ENCODE results near the gene NFKBIA. TPM values are rescaled to one million over a fixed set of nuclear protein-coding genes. Genes with fewer than 3 reads are reported as not detected.
"Not testable (repeated sequence)": the region's sequence is repeated elsewhere in the genome, so short reads cannot be mapped to it uniquely, and the experiment has no call there.

The NFKBIA gene
- total RNA-seq, 1 donor from 2014 or later, result 42.7 TPM

- intact Hi-C loops (cut with DNase I); DNase-seq (ENCODE audit: low spot score): not testable (repeated sequence)
Measured at GRCh38 chr14:35379234-35379933, 25.2 kb downstream of the NFKBIA start.

- intact Hi-C loops (cut with DNase I), result no loop called here
- DNase-seq (ENCODE audit: low spot score), result no peak
Measured at GRCh38 chr14:35378425-35379233, 25.9 kb downstream of the NFKBIA start.

- no peak for DNase-seq (ENCODE audit: low spot score)
- intact Hi-C loops (cut with DNase I), result no loop called here
Measured at GRCh38 chr14:35375558-35376025, 29.0 kb downstream of the NFKBIA start.

GRCh38 chr14:35374263-35374712 is 30.3 kb downstream of the NFKBIA start:
- intact Hi-C loops (cut with DNase I), result no loop called here
- DNase-seq (ENCODE audit: low spot score), result no peak

- DNase-seq (ENCODE audit: low spot score); intact Hi-C loops (cut with DNase I): not testable (repeated sequence)
Measured at GRCh38 chr14:35373208-35373607, 31.3 kb downstream of the NFKBIA start.

- intact Hi-C loops (cut with DNase I), result no loop called here
- no peak for DNase-seq (ENCODE audit: low spot score)
Measured at GRCh38 chr14:35370969-35371368, 33.6 kb downstream of the NFKBIA start.

GRCh38 chr14:35369701-35370191 is 34.8 kb downstream of the NFKBIA start:
- intact Hi-C loops (cut with DNase I), result no loop called here
- DNase-seq (ENCODE audit: low spot score), result no peak

GRCh38 chr14:35368583-35369392 is 35.8 kb downstream of the NFKBIA start:
- intact Hi-C loops (cut with DNase I), result no loop called here
- DNase-seq (ENCODE audit: low spot score), result no peak

GRCh38 chr14:35368139-35368460 is 36.4 kb downstream of the NFKBIA start:
- intact Hi-C loops (cut with DNase I), result no loop called here
- no peak for DNase-seq (ENCODE audit: low spot score)

- DNase-seq (ENCODE audit: low spot score), result no peak
- intact Hi-C loops (cut with DNase I), result no loop called here
Measured at GRCh38 chr14:35367056-35367372, 37.5 kb downstream of the NFKBIA start.

GRCh38 chr14:35366521-35366976 is 38.0 kb downstream of the NFKBIA start:
- DNase-seq (ENCODE audit: low spot score), result no peak
- intact Hi-C loops (cut with DNase I), result no loop called here

- no peak for DNase-seq (ENCODE audit: low spot score)
- intact Hi-C loops (cut with DNase I), result no loop called here
Measured at GRCh38 chr14:35366056-35366451, 38.5 kb downstream of the NFKBIA start.

GRCh38 chr14:35365130-35366055 is 39.2 kb downstream of the NFKBIA start:
- intact Hi-C loops (cut with DNase I), result loop anchor here (2.0 kb wide), 2 partner anchors 25 to 39 kb away; partner anchors contain the start of gene NFKBIA
- peak; percentile 86 for DNase-seq (ENCODE audit: low spot score)

- DNase-seq (ENCODE audit: low spot score), result no peak
- intact Hi-C loops (cut with DNase I), result no loop called here
Measured at GRCh38 chr14:35362911-35363374, 41.6 kb downstream of the NFKBIA start.

- no peak for DNase-seq (ENCODE audit: low spot score)
- intact Hi-C loops (cut with DNase I), result no loop called here
Measured at GRCh38 chr14:35362450-35362849, 42.1 kb downstream of the NFKBIA start.

GRCh38 chr14:35361141-35361480 is 43.4 kb downstream of the NFKBIA start:
- no peak for DNase-seq (ENCODE audit: low spot score)

GRCh38 chr14:35359655-35360054 is 44.9 kb downstream of the NFKBIA start:
- DNase-seq (ENCODE audit: low spot score); intact Hi-C loops (cut with DNase I): not testable (repeated sequence)

More at GRCh38 chr14:35361141-35361480, 43.4 kb downstream of the NFKBIA start:
- intact Hi-C loops (cut with DNase I), result no loop called here

GRCh38 chr14:35355981-35356841 is 48.3 kb downstream of the NFKBIA start:
- intact Hi-C loops (cut with DNase I), result no loop called here

More at GRCh38 chr14:35355981-35356841, 48.3 kb downstream of the NFKBIA start:
- no peak for DNase-seq (ENCODE audit: low spot score)
